ENCODE results near the gene KCNA4.

- TF ChIP-seq CTCF (IDR thresholded peaks at IDR 0.05) (no peak), POLR2AphosphoS5 (IDR thresholded peaks at IDR 0.05) (no peak), EP300 (IDR thresholded peaks at IDR 0.05) (no peak)
These were observed 961 bp downstream of the KCNA4 start for GRCh38 chr11:30015725-30016412.
